ENCODE data around the gene LHFPL6. TPM values are rescaled to one million over a fixed set of nuclear protein-coding genes. Genes with fewer than 3 reads are reported as not detected.

Gene LHFPL6
- polyA plus RNA-seq, 3 donors, result 0.14 to 0.59 (median 0.46) TPM

GRCh38 chr13:39446865-39447264 is 156.1 kb downstream of the LHFPL6 start:
- Mint-ChIP-seq H3K27ac (no peak overlapping the region), H3K9me3 (peaks cover 0 to under 1% (median 0%) of the 10 kb centered on the region in 7 donors), H3K4me3 (no peak overlapping the region), H3K36me3 (no peaks in the 10 kb centered on the region), H3K27me3 (ENCODE audit: low read depth in 3 of 3) (peaks cover 0 to 3% (median 1%) of the 10 kb centered on the region in 3 donors), H3K4me1 (peaks cover 17% of the 10 kb centered on the region)
- no peaks in the 10 kb centered on the region for H3K9me3 ChIP-seq (replicated peaks in 1 of 2; ENCODE audit: control insufficient read depth in 1 of 2, insufficient read depth in 1 of 2, low read length in 2 of 2)
- H3K9ac ChIP-seq (ENCODE audit: insufficient read depth, low read length, poor library complexity, severe bottlenecking), result no peak overlapping the region
- intact Hi-C loops (cut with micrococcal nuclease), result no loop called here
- no peak for DNase-seq
- no peak overlapping the region for H3K27ac ChIP-seq (ENCODE audit: low read depth in 1 of 2, low read length in 2 of 2)
- WGBS (ENCODE audit: insufficient coverage), result 100% methylated on average over 1 of the region's 4 CpGs
- no peaks in the 10 kb centered on the region for H3K36me3 ChIP-seq (replicated peaks in 1 of 2; ENCODE audit: control insufficient read depth in 1 of 2, insufficient read depth in 2 of 2, low read length in 2 of 2)
- no peak overlapping the region for H2AFZ ChIP-seq (ENCODE audit: insufficient read depth, low read depth, low read length, poor library complexity, severe bottlenecking)
- H3K4me1 ChIP-seq (ENCODE audit: control insufficient read depth in 1 of 2, insufficient read depth in 2 of 2, low read length in 2 of 2), result peaks cover 9 to 16% of the 10 kb centered on the region in 2 donors
- H3K27me3 ChIP-seq (ENCODE audit: control insufficient read depth in 2 of 2, insufficient read depth in 2 of 2, low read length in 2 of 2), result no peaks in the 10 kb centered on the region
- no peak for TF ChIP-seq CTCF (IDR thresholded peaks at IDR 0.05)
- H3K4me2 ChIP-seq (replicated peaks; ENCODE audit: extremely low read depth, low read length, poor library complexity, severe bottlenecking), result no peak overlapping the region
- no peaks in the 10 kb centered on the region for H3K79me2 ChIP-seq (ENCODE audit: insufficient read depth, low read length)
- H4K20me1 ChIP-seq (ENCODE audit: insufficient read depth, low read length), result no peaks in the 10 kb centered on the region
- no peak overlapping the region for H3K4me3 ChIP-seq (replicated peaks in 1 of 3; ENCODE audit: low read depth in 2 of 3, low read length in 3 of 3)

- H3K4me3 Mint-ChIP-seq, result no peak overlapping the region
- H3K27me3 Mint-ChIP-seq (ENCODE audit: low read depth in 3 of 3), result peaks cover 0 to 3% (median 1%) of the 10 kb centered on the region in 3 donors
- H3K27ac Mint-ChIP-seq, result no peak overlapping the region
- Histone ChIP-seq H3K79me2 (ENCODE audit: insufficient read depth, low read length) (no peaks in the 10 kb centered on the region), H3K27ac (ENCODE audit: low read depth in 1 of 2, low read length in 2 of 2) (no peak overlapping the region), H3K9me3 (replicated peaks in 1 of 2; ENCODE audit: control insufficient read depth in 1 of 2, insufficient read depth in 1 of 2, low read length in 2 of 2) (no peaks in the 10 kb centered on the region), H3K4me1 (ENCODE audit: control insufficient read depth in 1 of 2, insufficient read depth in 2 of 2, low read length in 2 of 2) (no peaks in the 10 kb centered on the region), H3K36me3 (replicated peaks in 1 of 2; ENCODE audit: control insufficient read depth in 1 of 2, insufficient read depth in 2 of 2, low read length in 2 of 2) (no peaks in the 10 kb centered on the region), H4K20me1 (ENCODE audit: insufficient read depth, low read length) (no peaks in the 10 kb centered on the region), H3K9ac (ENCODE audit: insufficient read depth, low read length, poor library complexity, severe bottlenecking) (no peak overlapping the region), H2AFZ (ENCODE audit: insufficient read depth, low read depth, low read length, poor library complexity, severe bottlenecking) (no peak overlapping the region), H3K27me3 (ENCODE audit: control insufficient read depth in 2 of 2, insufficient read depth in 2 of 2, low read length in 2 of 2) (no peaks in the 10 kb centered on the region), H3K4me3 (replicated peaks in 1 of 3; ENCODE audit: low read depth in 2 of 3, low read length in 3 of 3) (no peak overlapping the region), H3K4me2 (replicated peaks; ENCODE audit: extremely low read depth, low read length, poor library complexity, severe bottlenecking) (no peak overlapping the region)
- TF ChIP-seq CTCF (IDR thresholded peaks at IDR 0.05), result no peak
- peaks cover 0 to 9% (median 1%) of the 10 kb centered on the region in 7 donors for H3K9me3 Mint-ChIP-seq
- H3K36me3 Mint-ChIP-seq, result no peaks in the 10 kb centered on the region
- 83% methylated on average over 1 of the region's 2 CpGs for whole genome bisulfite sequencing (ENCODE audit: insufficient coverage)
- no peaks in the 10 kb centered on the region for H3K4me1 Mint-ChIP-seq
- DNase-seq, result no peak
- intact Hi-C loops (cut with micrococcal nuclease), result no loop called here
Observed at GRCh38 chr13:39444866-39445265, 158.1 kb downstream of the LHFPL6 start.

Data from CD14-positive monocyte (primary cell).